Measurements from ENCODE around the gene LIMS2. TPM values are rescaled to one million over a fixed set of nuclear protein-coding genes. Genes with fewer than 3 reads are reported as not detected.

The LIMS2 gene
- total RNA-seq, 1 experiment from 2014 or later, result 0.48 TPM

- in situ Hi-C loops (cut with HindIII; ENCODE audit: low pct_unique_long_range_greater_than_20kb, low sequenced_read_pairs), result no loop called here
- no peak for DNase-seq (ENCODE audit: low read depth, low spot score)
Measured at GRCh38 chr2:127664065-127664894, 11.1 kb downstream of the LIMS2 start.

- in situ Hi-C loops (cut with HindIII; ENCODE audit: low pct_unique_long_range_greater_than_20kb, low sequenced_read_pairs), result no loop called here
- no peak for DNase-seq (ENCODE audit: low read depth, low spot score)
Measured at GRCh38 chr2:127663566-127664064, 11.7 kb downstream of the LIMS2 start.

- DNase-seq (ENCODE audit: low read depth, low spot score), result no peak
- in situ Hi-C loops (cut with HindIII; ENCODE audit: low pct_unique_long_range_greater_than_20kb, low sequenced_read_pairs), result no loop called here
Measured at GRCh38 chr2:127662937-127663565, 12.3 kb downstream of the LIMS2 start.

GRCh38 chr2:127661949-127662510, 13.3 kb downstream of the LIMS2 start:
- no peak for DNase-seq (ENCODE audit: low read depth, low spot score)
- in situ Hi-C loops (cut with HindIII; ENCODE audit: low pct_unique_long_range_greater_than_20kb, low sequenced_read_pairs), result no loop called here

- DNase-seq (ENCODE audit: low read depth, low spot score), result no peak
- in situ Hi-C loops (cut with HindIII; ENCODE audit: low pct_unique_long_range_greater_than_20kb, low sequenced_read_pairs), result no loop called here
Measured at GRCh38 chr2:127661072-127661649, 14.2 kb downstream of the LIMS2 start.

- in situ Hi-C loops (cut with HindIII; ENCODE audit: low pct_unique_long_range_greater_than_20kb, low sequenced_read_pairs), result no loop called here
- DNase-seq (ENCODE audit: low read depth, low spot score), result no peak
Measured at GRCh38 chr2:127660291-127660578, 15.1 kb downstream of the LIMS2 start.

- in situ Hi-C loops (cut with HindIII; ENCODE audit: low pct_unique_long_range_greater_than_20kb, low sequenced_read_pairs), result no loop called here
- no peak for DNase-seq (ENCODE audit: low read depth, low spot score)
Measured at GRCh38 chr2:127659408-127660290, 15.7 kb downstream of the LIMS2 start.

- in situ Hi-C loops (cut with HindIII; ENCODE audit: low pct_unique_long_range_greater_than_20kb, low sequenced_read_pairs), result no loop called here
Measured at GRCh38 chr2:127658641-127659407, 16.5 kb downstream of the LIMS2 start.

GRCh38 chr2:127658146-127658545, 17.2 kb downstream of the LIMS2 start:
- in situ Hi-C loops (cut with HindIII; ENCODE audit: low pct_unique_long_range_greater_than_20kb, low sequenced_read_pairs), result no loop called here
- DNase-seq (ENCODE audit: low read depth, low spot score), result no peak

More at GRCh38 chr2:127658641-127659407, 16.5 kb downstream of the LIMS2 start:
- no peak for DNase-seq (ENCODE audit: low read depth, low spot score)

GRCh38 chr2:127657232-127657595, 18.1 kb downstream of the LIMS2 start:
- in situ Hi-C loops (cut with HindIII; ENCODE audit: low pct_unique_long_range_greater_than_20kb, low sequenced_read_pairs), result no loop called here
- no peak for DNase-seq (ENCODE audit: low read depth, low spot score)

GRCh38 chr2:127656569-127657231, 18.6 kb downstream of the LIMS2 start:
- in situ Hi-C loops (cut with HindIII; ENCODE audit: low pct_unique_long_range_greater_than_20kb, low sequenced_read_pairs), result no loop called here
- no peak for DNase-seq (ENCODE audit: low read depth, low spot score)

GRCh38 chr2:127655209-127656073, 19.9 kb downstream of the LIMS2 start:
- DNase-seq (ENCODE audit: low read depth, low spot score), result no peak
- in situ Hi-C loops (cut with HindIII; ENCODE audit: low pct_unique_long_range_greater_than_20kb, low sequenced_read_pairs), result no loop called here

- in situ Hi-C loops (cut with HindIII; ENCODE audit: low pct_unique_long_range_greater_than_20kb, low sequenced_read_pairs), result no loop called here
- no peak for DNase-seq (ENCODE audit: low read depth, low spot score)
Measured at GRCh38 chr2:127654838-127655175, 20.5 kb downstream of the LIMS2 start.

- in situ Hi-C loops (cut with HindIII; ENCODE audit: low pct_unique_long_range_greater_than_20kb, low sequenced_read_pairs), result no loop called here
- no peak for DNase-seq (ENCODE audit: low read depth, low spot score)
Measured at GRCh38 chr2:127654084-127654837, 21.1 kb downstream of the LIMS2 start.

GRCh38 chr2:127653421-127654083, 21.8 kb downstream of the LIMS2 start:
- no peak for DNase-seq (ENCODE audit: low read depth, low spot score)
- in situ Hi-C loops (cut with HindIII; ENCODE audit: low pct_unique_long_range_greater_than_20kb, low sequenced_read_pairs), result no loop called here
